ENCODE data around the gene BORCS8.

- TF ChIP-seq POLR2A (IDR thresholded peaks at IDR 0.05), result no peak
- no peak for TF ChIP-seq CTCF (IDR thresholded peaks at IDR 0.05)
Measured at GRCh38 chr19:19224150-19224851, 32.3 kb upstream of the BORCS8 start.

All from testis (tissue), 2 donors.